NAMALWA (cell line): ENCODE measurements around the gene SLC6A3.
"Not testable (repeated sequence)": the region's sequence is repeated elsewhere in the genome, so short reads cannot be mapped to it uniquely, and the experiment has no call there.

Source experiments
- DNase-seq: peaks from one replicate; pipeline ENCODE4 v3.0.0-alpha.2; 2015; ENCODE audit warnings: low spot score

The SLC6A3 gene

DNA sequence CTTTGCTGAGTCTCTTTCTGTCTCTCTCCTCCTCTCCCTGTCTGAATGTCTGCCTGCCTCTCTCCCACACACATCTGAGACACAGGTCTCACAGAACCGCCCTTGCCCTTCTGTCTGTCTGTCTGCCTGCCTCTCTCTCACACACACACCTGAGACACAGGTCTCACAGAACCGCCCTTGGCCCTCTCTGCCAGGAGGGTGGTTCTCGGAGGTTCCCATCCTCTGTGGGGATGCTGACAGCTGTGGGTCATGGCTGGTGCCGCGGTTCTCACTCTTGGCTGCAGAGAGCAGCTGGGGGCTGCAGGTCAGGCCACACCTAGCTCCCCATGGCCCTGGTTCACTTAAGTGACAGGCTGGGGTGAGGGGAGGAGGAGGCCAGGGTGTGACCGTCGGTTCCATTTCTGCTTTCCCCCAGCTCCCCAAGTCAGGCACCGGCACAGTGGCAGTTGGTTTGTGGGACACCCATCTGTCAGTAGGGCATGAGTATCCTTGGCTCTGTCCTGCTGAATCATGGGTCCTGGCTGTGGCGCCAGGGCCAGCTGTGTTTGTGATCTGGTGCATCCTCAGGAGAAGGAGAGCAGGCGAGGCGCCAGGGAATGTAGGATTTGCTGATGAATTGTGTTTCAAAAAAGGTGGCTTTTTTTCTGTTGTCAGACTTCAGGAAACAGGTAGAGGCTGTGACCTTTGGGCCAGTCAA lies 58.0 kb downstream of the SLC6A3 start:
- DNase-seq: no peak

DNA sequence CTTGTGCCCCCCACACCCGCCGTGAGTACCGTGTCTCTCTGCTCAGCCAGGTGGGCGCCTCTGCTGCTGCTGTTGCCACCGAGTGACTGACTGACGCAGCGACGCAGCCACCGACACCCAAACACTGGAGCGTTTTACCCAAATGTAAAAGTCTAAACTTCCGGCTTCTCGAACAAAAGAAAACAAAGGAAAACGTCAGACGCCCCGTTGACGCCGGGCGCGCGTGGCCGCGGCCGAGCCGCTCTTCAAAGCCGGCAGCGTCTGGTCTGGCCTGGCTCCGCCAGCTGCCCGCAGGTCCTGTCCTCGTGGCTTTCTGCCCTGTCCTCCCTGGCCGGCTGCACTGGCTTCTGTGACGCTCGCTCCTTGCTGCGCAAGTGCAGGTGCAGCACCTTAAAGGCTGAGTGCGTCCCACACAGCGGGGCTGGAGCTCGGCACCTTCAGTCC lies 58.9 kb downstream of the SLC6A3 start:
- DNase-seq: peak; percentile 81

GRCh38 chr5:1385395-1386273 lies 59.6 kb downstream of the SLC6A3 start:
- DNase-seq: peak; percentile 85

GRCh38 chr5:1384521-1384920 lies 60.7 kb downstream of the SLC6A3 start:
- DNase-seq: no peak

DNA sequence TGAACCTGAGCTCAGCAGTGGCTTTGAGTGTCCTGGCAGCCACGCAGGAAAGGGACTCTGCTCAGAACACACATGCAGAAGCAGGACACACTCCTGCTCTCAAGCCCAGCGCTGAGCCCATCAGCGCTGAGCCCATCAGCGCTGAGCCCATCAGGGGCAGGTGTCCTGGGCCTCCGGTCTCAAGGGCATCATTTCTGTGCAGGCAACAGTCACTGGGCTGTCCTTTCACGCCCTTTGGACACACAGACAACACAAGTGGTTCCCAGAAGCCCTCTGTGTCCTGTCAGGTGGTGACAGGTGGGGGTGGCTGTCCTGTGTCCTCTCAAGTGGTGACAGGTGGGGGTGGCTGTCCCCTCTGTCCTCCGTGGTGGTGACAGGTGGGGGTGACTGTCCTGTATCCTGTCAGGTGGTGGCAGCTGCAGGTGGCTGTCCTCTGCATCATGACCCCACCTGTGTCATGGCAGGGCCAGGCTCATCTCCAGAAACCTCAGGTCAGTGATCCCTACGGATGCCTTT lies 61.3 kb downstream of the SLC6A3 start:
- DNase-seq: no peak

DNA sequence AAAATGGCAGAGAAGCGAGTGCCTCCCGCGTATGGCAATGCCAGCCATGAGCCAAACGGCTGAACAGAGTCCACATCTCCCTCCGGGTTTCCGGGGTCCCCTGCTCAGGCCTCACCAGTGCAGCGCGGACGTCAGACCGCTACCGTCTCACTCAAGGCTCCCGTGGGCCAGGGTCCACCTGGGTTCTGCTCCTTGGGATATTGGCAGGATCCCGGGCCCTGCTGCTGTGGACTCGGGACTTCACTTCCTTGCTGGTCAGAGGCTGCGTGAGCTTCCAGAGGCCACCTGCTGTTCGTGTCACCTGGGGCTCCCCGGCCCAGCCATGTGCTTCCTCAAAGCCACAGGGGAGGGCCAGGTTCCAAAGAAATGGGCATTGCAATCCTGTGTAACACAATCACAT lies 61.9 kb downstream of the SLC6A3 start:
- DNase-seq: no peak

GRCh38 chr5:1382248-1382700 lies 63.0 kb downstream of the SLC6A3 start:
- DNase-seq: no peak

DNA sequence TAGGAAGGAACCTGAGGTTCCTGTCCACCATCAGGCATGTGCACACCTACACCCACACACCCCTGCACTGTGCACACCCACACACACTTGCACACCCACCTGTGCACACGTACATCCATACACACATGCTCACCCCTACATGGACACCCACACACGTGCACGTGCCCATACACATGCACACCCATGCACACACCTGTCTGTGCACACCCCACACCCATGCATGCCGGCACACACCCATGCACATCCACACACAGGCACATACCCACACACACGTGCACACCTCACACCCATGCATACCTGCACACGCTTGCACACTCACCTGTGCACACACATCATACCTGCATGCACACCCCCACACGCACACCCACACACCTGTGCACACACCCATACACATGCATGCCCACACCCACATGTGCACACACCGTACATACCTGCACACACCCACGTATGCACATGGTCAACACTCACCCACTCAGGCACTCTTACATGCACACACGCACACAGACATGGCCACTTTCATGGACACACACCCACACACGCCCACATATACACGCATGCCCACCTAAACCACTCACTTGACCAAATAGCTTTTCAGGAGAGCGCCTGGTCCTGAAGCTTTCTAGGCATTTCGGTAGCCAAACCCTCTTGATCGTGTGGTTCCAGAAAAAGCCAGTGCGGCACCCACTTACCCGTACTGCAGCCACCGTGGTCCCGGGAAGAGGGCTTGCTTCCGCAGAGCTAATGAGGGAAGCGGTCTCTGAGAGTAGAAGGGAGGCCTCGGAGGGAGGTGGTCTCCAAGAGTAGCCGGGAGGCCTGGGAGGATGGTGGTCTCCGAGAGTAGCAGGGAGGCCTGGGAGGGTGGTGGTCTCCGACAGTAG lies 63.6 kb downstream of the SLC6A3 start:
- no peak for DNase-seq

GRCh38 chr5:1380910-1381309 lies 64.3 kb downstream of the SLC6A3 start:
- no peak for DNase-seq

DNA sequence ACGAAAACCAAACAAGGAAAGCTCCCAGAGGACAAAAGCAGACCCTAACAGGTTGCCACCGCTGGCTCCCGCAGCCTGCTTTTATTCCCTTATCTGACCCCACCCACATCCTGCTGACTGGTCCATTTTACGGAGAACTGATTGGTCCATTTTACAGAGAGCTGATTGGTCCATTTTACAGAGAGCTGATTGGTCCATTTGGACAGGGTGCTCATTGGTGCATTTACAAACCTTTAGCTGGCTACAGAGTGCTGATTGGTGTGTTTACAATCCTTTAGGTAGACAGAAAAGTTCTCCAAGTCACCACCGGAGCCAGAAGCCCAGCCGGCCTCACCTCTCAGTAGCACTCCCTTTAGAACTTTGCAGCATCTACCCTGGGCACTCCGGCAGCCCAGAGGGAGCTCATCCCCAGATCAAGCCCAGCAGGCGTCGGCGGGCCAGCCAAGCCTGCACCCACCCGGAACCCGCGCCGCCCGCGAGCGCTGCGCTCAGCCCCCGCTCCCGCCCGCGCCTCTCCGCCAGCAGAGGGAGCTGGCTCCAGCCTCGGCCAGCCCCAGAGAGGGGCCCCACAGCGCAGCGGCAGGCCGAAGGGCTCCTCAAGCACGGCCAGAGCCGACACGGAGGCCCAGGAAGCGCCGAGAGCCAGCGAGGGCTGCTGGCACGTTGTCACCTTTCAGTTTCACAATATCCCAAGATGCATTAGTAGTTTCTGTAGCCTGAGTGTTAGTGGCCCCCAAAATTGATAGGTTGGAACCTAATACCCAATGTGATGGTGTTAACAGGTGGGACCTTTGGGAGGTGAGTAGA lies 65.0 kb downstream of the SLC6A3 start:
- peak; percentile 52 for DNase-seq

GRCh38 chr5:1378866-1379659 lies 66.2 kb downstream of the SLC6A3 start:
- DNase-seq: no peak

GRCh38 chr5:1378096-1378495 lies 67.1 kb downstream of the SLC6A3 start:
- no peak for DNase-seq

DNA sequence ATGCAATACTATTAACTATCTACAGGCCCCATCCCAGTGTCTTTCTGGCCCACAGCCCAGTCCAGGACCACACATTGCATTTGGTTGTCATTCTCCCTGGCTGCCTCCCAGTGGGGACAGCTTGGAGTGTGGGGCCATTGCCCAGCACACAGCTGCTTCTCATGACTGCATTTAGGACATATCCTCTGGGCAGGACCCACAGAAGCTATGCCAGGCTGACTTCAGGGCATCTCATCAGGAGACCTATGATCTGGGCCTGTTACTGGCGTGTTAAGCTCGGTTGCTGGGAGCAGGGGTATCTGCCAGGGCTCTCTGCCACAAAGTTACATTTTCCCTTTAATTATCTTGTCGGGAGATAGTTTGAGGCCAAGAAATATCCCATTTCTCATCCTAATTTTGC lies 68.3 kb downstream of the SLC6A3 start:
- no peak for DNase-seq

DNA sequence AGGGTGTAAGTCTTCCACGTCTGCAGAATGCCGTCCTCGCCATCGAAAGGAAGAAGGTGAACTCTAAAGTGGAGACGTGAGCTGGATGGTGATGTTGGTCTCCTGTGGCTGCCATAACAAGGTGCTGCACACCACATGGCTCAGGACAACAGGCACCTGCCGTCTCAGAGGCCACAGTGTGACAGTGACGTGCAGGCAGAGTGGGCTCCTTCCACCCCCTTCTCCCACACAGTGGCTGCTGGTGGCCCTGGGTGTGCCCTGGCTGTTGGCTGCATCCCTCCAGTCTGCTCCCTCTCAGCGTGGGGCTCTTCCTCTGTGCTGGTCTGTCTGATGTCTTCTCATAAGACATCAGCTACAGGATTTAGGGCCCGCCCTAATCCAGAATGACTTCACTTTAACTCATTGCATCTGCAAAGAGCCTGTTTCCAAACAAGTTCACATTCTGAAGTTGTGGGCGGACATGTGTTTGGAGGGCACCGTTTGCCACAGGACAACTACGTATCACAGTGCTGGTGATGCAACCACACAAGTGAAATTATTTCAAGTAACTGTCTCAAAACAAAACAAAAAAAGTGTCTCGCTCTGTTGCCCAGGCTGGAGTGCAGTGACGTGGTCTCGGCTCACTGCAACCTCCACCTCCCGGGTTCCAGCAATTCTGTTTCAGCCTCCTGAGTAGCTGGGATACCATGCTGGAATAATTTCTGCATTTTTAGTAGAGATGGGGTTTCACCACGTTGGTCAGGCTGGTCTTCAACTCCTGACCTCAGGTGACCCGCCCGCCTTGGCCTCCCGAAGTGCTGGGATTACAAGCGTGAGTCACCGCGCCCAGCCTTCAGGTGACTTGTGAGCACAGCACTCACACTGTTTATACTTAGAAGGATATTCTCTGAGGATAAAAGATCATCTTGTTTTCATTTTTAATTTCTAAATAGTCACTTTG lies 69.1 kb downstream of the SLC6A3 start:
- no peak for DNase-seq

DNA sequence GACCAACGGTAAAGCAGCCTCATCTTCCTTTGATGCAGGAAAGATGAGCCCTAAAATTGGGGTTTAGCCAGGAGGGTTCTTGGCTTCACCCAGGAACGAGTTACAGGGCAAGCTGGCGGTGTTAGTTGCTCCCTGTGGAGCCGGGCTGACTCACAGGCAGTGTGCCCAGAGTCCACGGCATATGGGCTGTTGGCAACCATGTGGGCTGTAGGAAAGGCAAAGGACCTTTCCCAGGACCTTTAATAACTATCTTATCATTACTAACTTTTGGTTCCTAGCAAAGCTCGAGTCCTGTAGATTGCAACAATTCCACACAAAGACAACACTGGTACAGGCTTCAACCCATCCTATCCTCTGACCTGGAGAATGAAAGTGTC lies 70.6 kb downstream of the SLC6A3 start:
- DNase-seq: no peak

DNA sequence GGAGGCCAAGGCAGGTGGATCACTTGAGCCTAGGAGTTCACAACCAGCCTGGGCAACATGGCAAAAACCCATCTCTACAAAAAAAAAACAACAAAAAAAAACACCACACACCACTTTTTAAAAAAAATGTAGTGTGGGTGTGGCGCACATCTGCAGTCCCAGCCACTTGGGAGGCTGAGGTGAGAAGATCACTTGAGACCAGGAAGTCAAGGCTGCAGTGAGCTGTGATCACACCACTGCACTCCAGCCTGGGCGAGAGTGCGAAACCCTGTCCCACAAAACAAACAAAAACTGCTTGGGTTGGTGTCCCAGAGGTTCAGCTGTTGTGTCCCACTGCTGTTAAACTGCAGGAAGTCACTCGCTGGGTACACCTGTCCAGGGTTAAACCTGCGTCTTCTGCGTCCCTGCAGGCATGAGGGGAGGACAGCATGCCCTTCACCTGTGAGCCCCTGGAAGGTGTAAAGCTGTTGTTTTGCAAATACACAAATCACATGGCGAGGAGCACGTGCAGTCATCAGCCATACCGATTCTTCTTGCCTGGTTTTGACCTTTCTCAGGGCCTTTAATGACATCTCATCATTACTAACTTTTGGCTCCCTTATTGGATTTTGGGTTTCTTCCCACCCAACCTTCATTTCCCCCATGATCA lies 71.1 kb downstream of the SLC6A3 start:
- DNase-seq: no peak

DNA sequence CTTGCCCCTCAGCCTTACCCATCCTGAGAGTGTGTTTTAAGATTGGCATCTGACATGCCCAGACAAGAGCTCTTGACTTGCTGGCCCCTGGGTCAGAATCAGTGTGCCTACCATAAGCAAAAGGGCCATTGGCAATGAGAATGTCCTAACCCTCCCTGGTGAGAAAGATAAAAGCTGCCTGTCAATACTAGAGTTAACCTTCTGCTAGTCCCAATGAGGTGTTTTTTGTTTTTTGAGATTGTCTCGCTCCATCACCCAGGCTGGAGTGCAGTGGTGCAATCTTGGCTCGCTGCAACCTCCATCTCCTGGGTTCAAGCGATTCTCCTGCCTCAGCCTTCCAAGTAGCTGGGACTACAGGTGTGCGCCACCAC lies 73.3 kb downstream of the SLC6A3 start:
- DNase-seq: not testable (repeated sequence)

- no peak for DNase-seq
These were observed 73.8 kb downstream of the SLC6A3 start for GRCh38 chr5:1371218-1371971.
